ENCODE measurements around the gene PRMT1. TPM values are rescaled to one million over a fixed set of nuclear protein-coding genes. Genes with fewer than 3 reads are reported as not detected.

The PRMT1 gene
- total and polyA plus RNA-seq, 2 of the 13 experiments (the other 11 are each of a cell fraction or from before 2014, with no cell fraction given) = 324 to 374 TPM

GRCh38 chr19:49640113-49640898, 36.8 kb upstream of the PRMT1 start, which contains the start of gene RRAS (continued):
- TF ChIP-seq ZNF597 (CRISPR knock-in tag; IDR thresholded peaks at IDR 0.05) = no peak
- peak; percentile 64 for TF ChIP-seq TAF1 (CRISPR knock-in tag; IDR thresholded peaks at IDR 0.05)
- TF ChIP-seq IKZF1 (IDR thresholded peaks at IDR 0.05) = no peak
- TF ChIP-seq NFKB2 (CRISPR knock-in tag; IDR thresholded peaks at IDR 0.05; ENCODE audit: borderline replicate concordance) = no peak
- TF ChIP-seq KDM4B (CRISPR knock-in tag; IDR thresholded peaks at IDR 0.05) = no peak
- TF ChIP-seq, protein P1, sequence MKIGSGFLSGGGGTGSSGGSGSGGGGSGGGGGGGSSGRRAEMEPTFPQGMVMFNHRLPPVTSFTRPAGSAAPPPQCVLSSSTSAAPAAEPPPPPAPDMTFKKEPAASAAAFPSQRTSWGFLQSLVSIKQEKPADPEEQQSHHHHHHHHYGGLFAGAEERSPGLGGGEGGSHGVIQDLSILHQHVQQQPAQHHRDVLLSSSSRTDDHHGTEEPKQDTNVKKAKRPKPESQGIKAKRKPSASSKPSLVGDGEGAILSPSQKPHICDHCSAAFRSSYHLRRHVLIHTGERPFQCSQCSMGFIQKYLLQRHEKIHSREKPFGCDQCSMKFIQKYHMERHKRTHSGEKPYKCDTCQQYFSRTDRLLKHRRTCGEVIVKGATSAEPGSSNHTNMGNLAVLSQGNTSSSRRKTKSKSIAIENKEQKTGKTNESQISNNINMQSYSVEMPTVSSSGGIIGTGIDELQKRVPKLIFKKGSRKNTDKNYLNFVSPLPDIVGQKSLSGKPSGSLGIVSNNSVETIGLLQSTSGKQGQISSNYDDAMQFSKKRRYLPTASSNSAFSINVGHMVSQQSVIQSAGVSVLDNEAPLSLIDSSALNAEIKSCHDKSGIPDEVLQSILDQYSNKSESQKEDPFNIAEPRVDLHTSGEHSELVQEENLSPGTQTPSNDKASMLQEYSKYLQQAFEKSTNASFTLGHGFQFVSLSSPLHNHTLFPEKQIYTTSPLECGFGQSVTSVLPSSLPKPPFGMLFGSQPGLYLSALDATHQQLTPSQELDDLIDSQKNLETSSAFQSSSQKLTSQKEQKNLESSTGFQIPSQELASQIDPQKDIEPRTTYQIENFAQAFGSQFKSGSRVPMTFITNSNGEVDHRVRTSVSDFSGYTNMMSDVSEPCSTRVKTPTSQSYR (CRISPR knock-in tag; IDR thresholded peaks at IDR 0.05; ENCODE audit: borderline replicate concordance) = peak; percentile 28; the same call in 1 of the 2 replicates
- TF ChIP-seq SOX5 (CRISPR knock-in tag; IDR thresholded peaks at IDR 0.05; ENCODE audit: borderline replicate concordance) = peak; percentile 56; the same call in 1 of the 2 replicates
- TF ChIP-seq GRHL1 (CRISPR knock-in tag; conservative IDR thresholded peaks at IDR 0.05) = no peak
- peak; percentile 77 for TF ChIP-seq CBFB (CRISPR knock-in tag; IDR thresholded peaks at IDR 0.05)
- no peak for TF ChIP-seq ZNF549 (CRISPR knock-in tag; IDR thresholded peaks at IDR 0.05)
- peak; percentile 76 for TF ChIP-seq POLR2AphosphoS2 (IDR thresholded peaks at IDR 0.05; ENCODE audit: low read depth, low read length)
- 0 out of 2 replicates have a peak, but pooled peaks have one; percentile 32 for TF ChIP-seq ZNF264 (CRISPR knock-in tag; IDR thresholded peaks at IDR 0.05)
- no peak; the same call in 1 of the 2 replicates for TF ChIP-seq PITX1 (CRISPR knock-in tag; IDR thresholded peaks at IDR 0.05)
- TF ChIP-seq HOXD1 (CRISPR knock-in tag; IDR thresholded peaks at IDR 0.05) = no peak
- TF ChIP-seq ZFP36L2 (CRISPR knock-in tag; IDR thresholded peaks at IDR 0.05) = no peak
- no peak for TF ChIP-seq TGIF2 (CRISPR knock-in tag; IDR thresholded peaks at IDR 0.05)
- peak; percentile 21; the same call in 1 of the 2 replicates for TF ChIP-seq ZFY (CRISPR knock-in tag; IDR thresholded peaks at IDR 0.05)
- TF ChIP-seq ZFAT (CRISPR knock-in tag; conservative IDR thresholded peaks at IDR 0.05) = no peak
- TF ChIP-seq, protein P2, sequence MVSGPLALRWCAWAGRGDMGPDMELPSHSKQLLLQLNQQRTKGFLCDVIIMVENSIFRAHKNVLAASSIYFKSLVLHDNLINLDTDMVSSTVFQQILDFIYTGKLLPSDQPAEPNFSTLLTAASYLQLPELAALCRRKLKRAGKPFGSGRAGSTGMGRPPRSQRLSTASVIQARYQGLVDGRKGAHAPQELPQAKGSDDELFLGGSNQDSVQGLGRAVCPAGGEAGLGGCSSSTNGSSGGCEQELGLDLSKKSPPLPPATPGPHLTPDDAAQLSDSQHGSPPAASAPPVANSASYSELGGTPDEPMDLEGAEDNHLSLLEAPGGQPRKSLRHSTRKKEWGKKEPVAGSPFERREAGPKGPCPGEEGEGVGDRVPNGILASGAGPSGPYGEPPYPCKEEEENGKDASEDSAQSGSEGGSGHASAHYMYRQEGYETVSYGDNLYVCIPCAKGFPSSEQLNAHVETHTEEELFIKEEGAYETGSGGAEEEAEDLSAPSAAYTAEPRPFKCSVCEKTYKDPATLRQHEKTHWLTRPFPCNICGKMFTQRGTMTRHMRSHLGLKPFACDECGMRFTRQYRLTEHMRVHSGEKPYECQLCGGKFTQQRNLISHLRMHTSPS (CRISPR knock-in tag; IDR thresholded peaks at IDR 0.05; ENCODE audit: low read depth) = no peak
- TF ChIP-seq ATAD3A (CRISPR knock-in tag; IDR thresholded peaks at IDR 0.05) = no peak
- TF ChIP-seq ZNF550 (CRISPR knock-in tag; IDR thresholded peaks at IDR 0.05; ENCODE audit: borderline replicate concordance) = no peak
- no peak for TF ChIP-seq TRIM22 (IDR thresholded peaks at IDR 0.05)
- peak; percentile 26; the same call in 1 of the 3 replicates for TF ChIP-seq MXI1 (IDR thresholded peaks at IDR 0.05; ENCODE audit: borderline replicate concordance, low read depth, low read length)

Measured in HepG2 (cell line).